ENCODE measurements around the gene KIF5C. TPM values are rescaled to one million over a fixed set of nuclear protein-coding genes. Genes with fewer than 3 reads are reported as not detected.
A peak's percentile ranks its signal among the peaks of the same experiment; 100 is the strongest.

Gene KIF5C
- total RNA-seq, 2 donors from 2014 or later, result 2.0 to 2.6 TPM

GRCh38 chr2:149040451-149040850, 165.4 kb downstream of the KIF5C start:
- ATAC-seq, result no peak

GRCh38 chr2:149041482-149041881, 166.5 kb downstream of the KIF5C start:
- DNase-seq (no peak), ATAC-seq (no peak)
- Histone ChIP-seq H3K36me3 (replicated peaks in 1 of 2; ENCODE audit: insufficient read depth in 1 of 2, low read depth in 2 of 2) (no peaks in the 10 kb centered on the region), H3K27me3 (no peaks in the 10 kb centered on the region), H3K4me1 (peaks cover 13% of the 10 kb centered on the region), H3K27ac (no peak overlapping the region), H3K9me3 (no peaks in the 10 kb centered on the region), H3K4me3 (no peak overlapping the region)
- WGBS, 2 donors, result 100% methylated on average over 1 of the region's 1 CpG
- no peak for TF ChIP-seq POLR2A (IDR thresholded peaks at IDR 0.05)
- TF ChIP-seq CTCF (IDR thresholded peaks at IDR 0.05), result no peak
- intact Hi-C loops (cut with DNase I), result no loop called here

More at GRCh38 chr2:149040451-149040850, 165.4 kb downstream of the KIF5C start:
- Histone ChIP-seq H3K36me3 (replicated peaks in 1 of 2; ENCODE audit: insufficient read depth in 1 of 2, low read depth in 2 of 2) (no peaks in the 10 kb centered on the region), H3K9me3 (no peaks in the 10 kb centered on the region), H3K4me3 (no peak overlapping the region), H3K27me3 (no peaks in the 10 kb centered on the region), H3K27ac (no peak overlapping the region), H3K4me1 (peaks cover 13% of the 10 kb centered on the region)
- peak in 6 of 7 experiments; percentile 3 to 42 (median 17) for TF ChIP-seq CTCF (IDR thresholded peaks at IDR 0.05)
- no peak for TF ChIP-seq POLR2A (IDR thresholded peaks at IDR 0.05)
- WGBS, 2 donors, result 68 to 73% methylated on average over 7 of the region's 7 CpGs
- peak in 2 of 4 donors; percentile 37 to 46 for DNase-seq
- intact Hi-C loops (cut with DNase I), result no loop called here

GRCh38 chr2:149042881-149043280, 167.9 kb downstream of the KIF5C start:
- DNase-seq, result no peak
- Histone ChIP-seq H3K27ac (no peak overlapping the region), H3K4me3 (no peak overlapping the region), H3K36me3 (replicated peaks in 1 of 2; ENCODE audit: insufficient read depth in 1 of 2, low read depth in 2 of 2) (no peaks in the 10 kb centered on the region), H3K9me3 (no peaks in the 10 kb centered on the region), H3K4me1 (peaks cover 10% of the 10 kb centered on the region), H3K27me3 (no peaks in the 10 kb centered on the region)
- no peak for ATAC-seq
- no peak for TF ChIP-seq CTCF (IDR thresholded peaks at IDR 0.05)
- TF ChIP-seq POLR2A (IDR thresholded peaks at IDR 0.05), result no peak
- 72 to 76% methylated on average over 1 of the region's 1 CpG for WGBS, 2 donors
- intact Hi-C loops (cut with DNase I), result no loop called here

GRCh38 chr2:149044500-149044899, 169.5 kb downstream of the KIF5C start:
- Histone ChIP-seq H3K4me3 (no peak overlapping the region), H3K27me3 (no peaks in the 10 kb centered on the region), H3K9me3 (no peaks in the 10 kb centered on the region), H3K4me1 (peaks cover 3% of the 10 kb centered on the region), H3K36me3 (replicated peaks in 1 of 2; ENCODE audit: insufficient read depth in 1 of 2, low read depth in 2 of 2) (no peaks in the 10 kb centered on the region), H3K27ac (no peak overlapping the region)
- TF ChIP-seq CTCF (IDR thresholded peaks at IDR 0.05) (no peak), POLR2A (IDR thresholded peaks at IDR 0.05) (no peak)
- ATAC-seq (no peak), DNase-seq (no peak)
- WGBS, 2 donors, result 75 to 77% methylated on average over 1 of the region's 1 CpG
- intact Hi-C loops (cut with DNase I), result no loop called here

- WGBS, 2 donors, result 87 to 94% methylated on average over 2 of the region's 2 CpGs
- no peak for ATAC-seq
- TF ChIP-seq POLR2A (IDR thresholded peaks at IDR 0.05) (no peak), CTCF (IDR thresholded peaks at IDR 0.05) (no peak)
- Histone ChIP-seq H3K9me3 (no peaks in the 10 kb centered on the region), H3K27ac (no peak overlapping the region), H3K27me3 (no peaks in the 10 kb centered on the region), H3K4me3 (no peak overlapping the region), H3K36me3 (replicated peaks in 1 of 2; ENCODE audit: insufficient read depth in 1 of 2, low read depth in 2 of 2) (no peaks in the 10 kb centered on the region), H3K4me1 (no peaks in the 10 kb centered on the region)
- intact Hi-C loops (cut with DNase I), result no loop called here
- DNase-seq, result no peak
Observed at GRCh38 chr2:149047118-149047517, 172.1 kb downstream of the KIF5C start.

Measured in body of pancreas (tissue), 4 donors.